Activated CD8-positive, alpha-beta T cell treated with anti-CD3 and anti-CD28 coated beads for 36 hours (primary cell): ENCODE data around the gene BORCS5. TPM values are rescaled to one million over a fixed set of nuclear protein-coding genes. Genes with fewer than 3 reads are reported as not detected.

ENCODE experiments used
- ATAC-seq: fragments of 200-7000 bp; cut with Tn5 transposase; one replicate; pipeline ENCODE4 v1.10.0; 2021; ENCODE audit warnings: mild to moderate bottlenecking, moderate library complexity
- CTCF ChIA-PET: fragments of 350-600 bp; sonication (Branson Sonifier 250); formaldehyde crosslinking; loops from one replicate; lab custom pipeline; 2021; ENCODE audit warnings: antibody characterized with exemption; lab: Charles Lee
- POLR2A ChIA-PET: fragments of 350-600 bp; sonication (Branson Sonifier 250); formaldehyde crosslinking; loops from one replicate; lab custom pipeline; 2021; ENCODE audit warnings: antibody characterized with exemption; lab: Charles Lee
- DNase-seq: peaks from one replicate; pipeline ENCODE4 v3.0.0-alpha.2; 2020
- H3K27ac Mint-ChIP-seq: one replicate; pipeline ENCODE4 v1.8.0; 2021; ENCODE audit warnings: mild to moderate bottlenecking, mixed read lengths
- H3K27me3 Mint-ChIP-seq: one replicate; pipeline ENCODE4 v1.8.0; 2021; ENCODE audit warnings: mixed read lengths
- H3K36me3 Mint-ChIP-seq: one replicate; pipeline ENCODE4 v1.8.0; 2021; ENCODE audit warnings: low read depth, mixed read lengths
- H3K4me1 Mint-ChIP-seq: one replicate; pipeline ENCODE4 v1.8.0; 2021; ENCODE audit warnings: low read depth, mixed read lengths
- H3K4me3 Mint-ChIP-seq: one replicate; pipeline ENCODE4 v1.8.0; 2021; ENCODE audit warnings: mild to moderate bottlenecking, moderate library complexity, mixed read lengths
- H3K9me3 Mint-ChIP-seq: one replicate; pipeline ENCODE4 v1.8.0; 2021; ENCODE audit warnings: mixed read lengths
- intact Hi-C: fragments of 100-400 bp; cut with micrococcal nuclease; formaldehyde crosslinking; loops from one replicate; pipeline ENCODE4 v1.10.0; 2022
- total RNA-seq, 2 experiments: library from RNA; stranded (reverse); gene quantifications; one replicate each; pipeline ENCODE4 v1.2.3, GENCODE V29; 2021
- TF ChIP-seq, protein P1 (sequence below): fragments of 200-600 bp; IDR thresholded peaks from one replicate; pipeline ENCODE4 v1.8.0; 2022; ENCODE audit warnings: antibody characterized with exemption, mild to moderate bottlenecking

The BORCS5 gene
- total RNA-seq, 2 experiments from 2014 or later: 31.5 to 32.9 TPM

DNA sequence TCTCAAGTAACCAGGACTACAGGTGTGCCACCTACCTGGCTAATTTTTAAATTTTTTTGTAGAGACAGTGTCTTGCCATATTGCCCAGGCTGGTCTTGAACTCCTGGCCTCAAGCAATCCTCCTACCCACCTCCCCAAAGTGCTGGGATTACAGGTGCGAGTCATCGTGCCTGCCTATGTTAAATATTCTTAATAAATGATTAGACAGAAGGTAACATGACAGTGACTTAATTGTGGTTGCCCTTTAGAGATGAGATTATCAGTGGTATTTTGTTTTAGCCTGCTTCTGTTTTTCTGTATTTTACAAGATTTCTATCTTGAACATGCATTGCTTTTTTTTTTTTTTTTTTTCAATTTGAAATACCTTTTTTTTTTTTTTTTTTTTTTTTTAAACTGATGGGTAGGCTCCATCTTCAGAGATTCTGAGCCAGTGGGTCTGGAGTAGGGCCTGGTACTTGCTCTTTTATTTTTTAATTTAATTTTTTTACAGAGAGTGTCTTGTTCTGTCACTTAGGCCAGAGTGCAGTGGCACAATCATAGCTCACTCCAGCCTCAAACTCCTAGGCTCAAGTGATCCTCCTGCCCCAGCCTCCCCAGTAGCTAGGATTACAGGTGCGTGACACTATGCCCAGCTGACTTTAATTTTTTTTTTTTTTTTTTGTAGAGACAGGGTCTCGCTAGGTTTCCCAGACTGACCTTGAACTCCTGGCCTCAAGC, 88.4 kb downstream of the BORCS5 start:
- H3K27me3 Mint-ChIP-seq: no peaks in the 10 kb centered on the region

DNA sequence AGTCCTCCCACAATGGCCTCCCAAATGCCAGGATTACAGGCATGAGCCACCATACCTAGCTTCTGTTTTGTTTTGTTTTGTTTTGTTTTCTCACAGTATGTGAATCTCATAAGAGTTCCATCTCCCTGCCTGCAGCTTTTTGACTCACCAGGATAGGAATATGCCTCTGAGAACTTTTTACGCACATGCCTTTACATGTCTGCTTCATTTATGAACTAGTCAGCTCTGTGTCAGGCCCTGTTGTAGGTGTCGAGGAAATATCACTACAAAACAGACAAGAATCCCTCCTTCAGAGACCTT, 89.0 kb downstream of the BORCS5 start:
- intact Hi-C loops: no loop called here
- H3K9me3 Mint-ChIP-seq: no peaks in the 10 kb centered on the region
- TF ChIP-seq, protein P1, sequence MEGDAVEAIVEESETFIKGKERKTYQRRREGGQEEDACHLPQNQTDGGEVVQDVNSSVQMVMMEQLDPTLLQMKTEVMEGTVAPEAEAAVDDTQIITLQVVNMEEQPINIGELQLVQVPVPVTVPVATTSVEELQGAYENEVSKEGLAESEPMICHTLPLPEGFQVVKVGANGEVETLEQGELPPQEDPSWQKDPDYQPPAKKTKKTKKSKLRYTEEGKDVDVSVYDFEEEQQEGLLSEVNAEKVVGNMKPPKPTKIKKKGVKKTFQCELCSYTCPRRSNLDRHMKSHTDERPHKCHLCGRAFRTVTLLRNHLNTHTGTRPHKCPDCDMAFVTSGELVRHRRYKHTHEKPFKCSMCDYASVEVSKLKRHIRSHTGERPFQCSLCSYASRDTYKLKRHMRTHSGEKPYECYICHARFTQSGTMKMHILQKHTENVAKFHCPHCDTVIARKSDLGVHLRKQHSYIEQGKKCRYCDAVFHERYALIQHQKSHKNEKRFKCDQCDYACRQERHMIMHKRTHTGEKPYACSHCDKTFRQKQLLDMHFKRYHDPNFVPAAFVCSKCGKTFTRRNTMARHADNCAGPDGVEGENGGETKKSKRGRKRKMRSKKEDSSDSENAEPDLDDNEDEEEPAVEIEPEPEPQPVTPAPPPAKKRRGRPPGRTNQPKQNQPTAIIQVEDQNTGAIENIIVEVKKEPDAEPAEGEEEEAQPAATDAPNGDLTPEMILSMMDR: no peak
- H3K4me3 Mint-ChIP-seq: no peak overlapping the region
- ChIA-PET POLR2A (interaction anchor here (2.2 kb wide), 1 partner anchor 10 kb away, joined by 13 read pairs; no protein-coding TSS in a partner anchor), CTCF (interaction anchor here (1.0 to 3.2 kb wide), 2 partner anchors 9 to 17 kb away, joined by 3 to 20 read pairs; no protein-coding TSS in a partner anchor)
- peaks cover 6% of the 10 kb centered on the region for H3K36me3 Mint-ChIP-seq
- peaks cover 41% of the 10 kb centered on the region for H3K4me1 Mint-ChIP-seq
- no peak for ATAC-seq
- no peaks in the 10 kb centered on the region for H3K27me3 Mint-ChIP-seq
- H3K27ac Mint-ChIP-seq: no peak overlapping the region
- no peak for DNase-seq

More for the DNA sequence above, 88.4 kb downstream of the BORCS5 start:
- DNase-seq (no peak), ATAC-seq (no peak)
- Mint-ChIP-seq H3K4me1 (peaks cover 46% of the 10 kb centered on the region), H3K9me3 (no peaks in the 10 kb centered on the region), H3K36me3 (peaks cover 6% of the 10 kb centered on the region), H3K4me3 (no peak overlapping the region), H3K27ac (no peak overlapping the region)
- TF ChIP-seq, protein P1: no peak
- ChIA-PET POLR2A (interaction anchor here (1.2 to 2.2 kb wide), 2 partner anchors 10 to 29 kb away, joined by 4 to 13 read pairs; no protein-coding TSS in a partner anchor), CTCF (interaction anchor here (0.9 to 3.2 kb wide), 3 partner anchors 8 to 17 kb away, joined by 3 to 20 read pairs (median 3); no protein-coding TSS in a partner anchor)
- intact Hi-C loops: no loop called here

DNA sequence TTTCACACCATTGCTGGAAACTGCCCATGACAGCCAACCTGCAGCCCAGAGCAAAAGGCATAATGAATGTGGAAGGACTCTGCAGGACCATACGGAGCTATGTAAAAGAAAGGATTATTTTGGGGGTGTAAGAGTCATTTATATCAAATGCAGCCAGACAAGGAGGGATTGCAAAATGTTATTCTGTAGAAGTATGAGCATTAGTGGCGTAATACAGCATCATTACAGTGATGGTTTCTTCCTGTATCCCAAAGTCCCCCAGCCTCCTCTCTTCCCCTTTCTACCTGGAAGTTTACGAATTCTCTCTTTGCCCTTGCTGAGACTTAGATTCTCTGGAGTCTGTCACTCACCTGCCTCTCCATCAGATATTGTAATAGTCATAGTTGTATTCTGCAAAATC, 89.9 kb downstream of the BORCS5 start:
- Mint-ChIP-seq H3K27me3 (no peaks in the 10 kb centered on the region), H3K27ac (no peak overlapping the region), H3K36me3 (peaks cover 6% of the 10 kb centered on the region), H3K9me3 (no peaks in the 10 kb centered on the region), H3K4me3 (no peak overlapping the region), H3K4me1 (peaks cover 31% of the 10 kb centered on the region)
- ChIA-PET POLR2A (no interaction called here), CTCF (interaction anchor here (1.0 to 3.2 kb wide), 2 partner anchors 8 to 16 kb away, joined by 3 to 20 read pairs; no protein-coding TSS in a partner anchor)
- DNase-seq (no peak), ATAC-seq (no peak)
- TF ChIP-seq, protein P1: no peak
- intact Hi-C loops: no loop called here

DNA sequence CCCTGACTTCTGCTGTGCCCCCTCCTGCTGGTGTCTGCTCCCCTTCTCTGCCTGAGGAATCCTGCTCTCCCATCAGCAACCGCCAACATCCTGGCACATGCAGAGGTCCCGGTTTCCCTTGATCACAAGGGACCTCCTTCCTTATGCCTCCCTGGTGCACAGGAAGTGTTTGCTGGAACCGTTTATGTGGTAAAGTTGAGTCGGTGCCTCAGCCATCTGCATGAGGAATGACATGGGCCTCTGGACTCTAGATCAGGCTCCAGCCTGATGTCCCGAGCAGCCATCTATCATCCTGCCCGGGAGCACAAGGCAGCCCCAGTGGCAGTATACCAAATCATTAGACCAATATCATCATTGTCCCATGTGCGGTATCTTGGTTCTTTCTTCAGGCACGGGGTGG, 90.4 kb downstream of the BORCS5 start:
- DNase-seq: no peak
- CTCF ChIA-PET: interaction anchor here (1.3 kb wide), 1 partner anchor 11 kb away, joined by 4 read pairs; no protein-coding TSS in a partner anchor
- TF ChIP-seq, protein P1: no peak
- Mint-ChIP-seq H3K27me3 (no peaks in the 10 kb centered on the region), H3K4me3 (no peak overlapping the region), H3K27ac (no peak overlapping the region), H3K9me3 (no peaks in the 10 kb centered on the region), H3K4me1 (peaks cover 27% of the 10 kb centered on the region), H3K36me3 (peaks cover 6% of the 10 kb centered on the region)
- intact Hi-C loops: no loop called here
- ATAC-seq: no peak
- POLR2A ChIA-PET: no interaction called here

DNA sequence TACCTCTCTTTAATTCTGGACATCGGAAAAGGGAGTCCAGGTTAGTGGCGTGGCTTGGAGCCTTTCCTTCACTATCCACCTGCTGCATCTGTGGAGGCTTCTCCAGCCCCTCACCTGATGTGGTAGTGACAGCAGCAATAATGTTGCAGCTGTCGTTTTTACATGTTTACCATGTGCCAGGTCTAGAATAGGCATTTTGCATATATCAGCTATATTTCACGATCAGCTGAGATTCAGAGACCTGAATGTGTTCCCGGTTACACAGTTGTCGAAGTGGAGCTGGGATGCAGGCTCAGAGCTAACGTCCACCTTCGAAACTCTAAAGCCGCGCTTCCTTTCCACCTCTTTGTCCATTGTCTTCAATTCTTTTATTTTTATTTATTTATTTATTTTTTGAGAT, 91.0 kb downstream of the BORCS5 start:
- intact Hi-C loops: no loop called here
- TF ChIP-seq, protein P1: no peak
- POLR2A ChIA-PET: interaction anchor here (0.7 kb wide), 1 partner anchor 11 kb away, joined by 3 read pairs; no protein-coding TSS in a partner anchor
- DNase-seq: no peak
- no peaks in the 10 kb centered on the region for H3K27me3 Mint-ChIP-seq
- peaks cover 4% of the 10 kb centered on the region for H3K36me3 Mint-ChIP-seq
- CTCF ChIA-PET: interaction anchor here (1.3 kb wide), 1 partner anchor 10 kb away, joined by 4 read pairs; no protein-coding TSS in a partner anchor
- H3K27ac Mint-ChIP-seq: no peak overlapping the region
- no peaks in the 10 kb centered on the region for H3K9me3 Mint-ChIP-seq
- ATAC-seq: no peak
- no peak overlapping the region for H3K4me3 Mint-ChIP-seq
- H3K4me1 Mint-ChIP-seq: peaks cover 21% of the 10 kb centered on the region
